Measurements from ENCODE around the gene ST6GAL2. TPM values are rescaled to one million over a fixed set of nuclear protein-coding genes. Genes with fewer than 3 reads are reported as not detected.

ST6GAL2 gene
- total and polyA plus RNA-seq, 2 of the 8 experiments (the other 6 are each of a cell fraction or from before 2014, with no cell fraction given), result 2.7 to 17.5 TPM

GRCh38 chr2:106771811-106772210, 114.2 kb downstream of the ST6GAL2 start:
- Histone ChIP-seq H3K27ac (ENCODE audit: low read depth, low read length) (no peak overlapping the region), H2BK12ac (ENCODE audit: low read depth, low read length) (no peak overlapping the region), H3K4ac (replicated peaks; ENCODE audit: insufficient read length, low read depth, low read length) (no peak overlapping the region), H3K79me2 (ENCODE audit: control insufficient read depth in 1 of 2, insufficient read depth in 2 of 2, low read length in 2 of 2) (no peaks in the 10 kb centered on the region), H3K36me3 (ENCODE audit: control insufficient read depth in 2 of 4, insufficient read depth in 4 of 4, low read length in 3 of 4) (no peaks in the 10 kb centered on the region), H3K9ac (replicated peaks in 1 of 4; ENCODE audit: extremely low read depth in 1 of 4, low read depth in 3 of 4, low read length in 3 of 4) (no peak overlapping the region), H3K9me3 (ENCODE audit: insufficient read depth in 2 of 2, low read depth in 1 of 2, low read length in 1 of 2) (0 out of 4 replicates have a peak, but pooled peaks cover 0 to 8% of the 10 kb centered on the region in 2 experiments), H3K23ac (ENCODE audit: insufficient read length) (no peak overlapping the region), H2AK5ac (ENCODE audit: low read depth, low read length) (no peak overlapping the region), H3K4me3 (ENCODE audit: extremely low read depth in 1 of 4, insufficient read depth in 2 of 4, low read depth in 3 of 4, low read length in 4 of 4) (no peak overlapping the region), H3K4me1 (replicated peaks in 1 of 4; ENCODE audit: control insufficient read depth in 3 of 4, insufficient read depth in 4 of 4, low read length in 3 of 4) (no peaks in the 10 kb centered on the region), H2AFZ (ENCODE audit: low read length) (no peak overlapping the region), H4K20me1 (replicated peaks in 1 of 2; ENCODE audit: control insufficient read depth in 1 of 2, insufficient read depth in 2 of 2, low read length in 2 of 2) (no peaks in the 10 kb centered on the region), H4K91ac (replicated peaks; ENCODE audit: insufficient read length, low read length) (no peak overlapping the region), H2BK15ac (ENCODE audit: low read length) (no peak overlapping the region), H3K4me2 (ENCODE audit: insufficient read depth in 1 of 2, low read depth in 2 of 2, low read length in 2 of 2) (no peak overlapping the region), H2BK5ac (ENCODE audit: low read depth, low read length) (no peak overlapping the region), H2BK20ac (ENCODE audit: low read length) (no peak overlapping the region), H3K23me2 (ENCODE audit: low read depth, low read length) (no peaks in the 10 kb centered on the region), H3K79me1 (ENCODE audit: low read depth, low read length) (no peaks in the 10 kb centered on the region), H4K5ac (ENCODE audit: insufficient read length, low read depth, low read length) (no peak overlapping the region), H2BK120ac (replicated peaks; ENCODE audit: low read depth, low read length) (no peak overlapping the region), H3K18ac (ENCODE audit: extremely low read depth, low read length) (no peak overlapping the region), H3K56ac (replicated peaks; ENCODE audit: insufficient read length, low read depth, low read length) (no peak overlapping the region), H4K8ac (ENCODE audit: extremely low read depth, insufficient read depth, low read length) (no peak overlapping the region), H3K14ac (ENCODE audit: insufficient read length) (no peak overlapping the region), H3K27me3 (replicated peaks in 1 of 4; ENCODE audit: control insufficient read depth in 3 of 4, extremely low read depth in 1 of 4, insufficient read depth in 3 of 4, low read length in 3 of 4) (no peaks in the 10 kb centered on the region)
- FAIRE-seq (no peak), DNase-seq (ENCODE audit: low read depth in 1 of 2, low spot score in 2 of 2) (no peak)
- ChIA-PET POLR2A (ENCODE audit: partially characterized antibody) (no interaction called here), CTCF (ENCODE audit: partially characterized antibody) (interaction anchor here (0.5 kb wide), 1 partner anchor 1691 kb away, joined by 3 read pairs; no protein-coding TSS in a partner anchor)
- whole genome bisulfite sequencing, 2 experiments (ENCODE audit: extremely low coverage in 1 of 2, insufficient coverage in 1 of 2, insufficient read length in 1 of 2, insufficient replicate concordance in 2 of 2, low coverage in 1 of 2, low lambda C conversion rate in 2 of 2, missing lambda C conversion rate in 1 of 2), result 91% methylated on average over 3 of the region's 3 CpGs; no CpG with 5 or more reads in 1 of the 2 experiments
- TF ChIP-seq SRF (IDR thresholded peaks at IDR 0.05; ENCODE audit: low read depth, low read length) (no peak), MAX (IDR thresholded peaks at IDR 0.05) (no peak), SP2 (IDR thresholded peaks at IDR 0.05; ENCODE audit: low read length) (no peak), FOSL1 (IDR thresholded peaks at IDR 0.05; ENCODE audit: insufficient read depth, low read depth, low read length) (no peak), SP4 (IDR thresholded peaks at IDR 0.05; ENCODE audit: low read length) (no peak), POLR2A (IDR thresholded peaks at IDR 0.05; ENCODE audit: control extremely low read depth in 1 of 2, low read depth in 2 of 2, low read length in 2 of 2) (no peak), KDM4A (IDR thresholded peaks at IDR 0.05; ENCODE audit: low read depth, low read length, severe bottlenecking) (no peak), SIX5 (IDR thresholded peaks at IDR 0.05; ENCODE audit: low read depth, low read length) (no peak), NANOG (IDR thresholded peaks at IDR 0.05; ENCODE audit: insufficient read depth, low read depth, low read length, poor library complexity, severe bottlenecking) (no peak), PHF8 (conservative IDR thresholded peaks at IDR 0.05; ENCODE audit: low read depth, low read length) (no peak), RFX5 (IDR thresholded peaks at IDR 0.05; ENCODE audit: borderline replicate concordance, low read depth, low read length) (no peak), SIRT6 (IDR thresholded peaks at IDR 0.05; ENCODE audit: low read length) (no peak), POU5F1 (IDR thresholded peaks at IDR 0.05; ENCODE audit: low read depth, low read length) (no peak), ATF2 (IDR thresholded peaks at IDR 0.05; ENCODE audit: low read length) (no peak)

Measured in H1 (cell line).